DOHH2 (cell line): ENCODE results near the gene PRMT1.
"Not testable (repeated sequence)": the region's sequence is repeated elsewhere in the genome, so short reads cannot be mapped to it uniquely, and the experiment has no call there.

ENCODE experiments used
- H3F3A ChIP-seq: fragments of 200-600 bp; sonication (generic), shearing (Covaris generic); 2 replicates; pipeline ENCODE4 v1.6.0; 2016; ENCODE audit warnings: antibody characterized with exemption, mild to moderate bottlenecking; ENCODE audit not compliant: control insufficient read depth, insufficient read depth
- H3K27ac ChIP-seq: fragments of 200-600 bp; sonication (generic); 2 replicates; pipeline ENCODE4 v1.5.1; 2014; ENCODE audit warnings: low read depth, mild to moderate bottlenecking, low read length, moderate library complexity
- H3K27me3 ChIP-seq: fragments of 200-600 bp; sonication (generic); 2 replicates; pipeline ENCODE4 v1.6.1; 2014; ENCODE audit warnings: mild to moderate bottlenecking, low read length, mixed read lengths; ENCODE audit not compliant: control insufficient read depth
- H3K36me3 ChIP-seq: fragments of 200-600 bp; sonication (generic); 2 replicates; pipeline ENCODE4 v1.6.1; 2014; ENCODE audit warnings: mild to moderate bottlenecking, low read length, moderate library complexity, mixed read lengths; ENCODE audit not compliant: control insufficient read depth
- H3K4me1 ChIP-seq: fragments of 200-600 bp; sonication (generic); 2 replicates; pipeline ENCODE4 v1.6.1; 2014; ENCODE audit warnings: mild to moderate bottlenecking, low read length, mixed read lengths; ENCODE audit not compliant: control insufficient read depth
- H3K4me2 ChIP-seq: fragments of 200-600 bp; sonication (generic); 2 replicates; pipeline ENCODE4 v1.6.0; 2014; ENCODE audit warnings: mild to moderate bottlenecking, low read length, moderate library complexity
- H3K4me3 ChIP-seq: fragments of 200-600 bp; sonication (generic); 2 replicates; pipeline ENCODE4 v1.5.1; 2014; ENCODE audit warnings: mild to moderate bottlenecking, low read length, mixed read lengths
- H3K79me2 ChIP-seq: fragments of 200-600 bp; sonication (generic); 2 replicates; pipeline ENCODE4 v1.6.1; 2014; ENCODE audit warnings: mild to moderate bottlenecking, low read length, mixed read lengths; ENCODE audit not compliant: control insufficient read depth
- H3K9me2 ChIP-seq: fragments of 200-600 bp; sonication (generic); replicated peaks from 2 replicates; pipeline ENCODE4 v1.6.1; 2014; ENCODE audit warnings: mild to moderate bottlenecking, low read length, mixed read lengths; ENCODE audit not compliant: control insufficient read depth
- H3K9me3 ChIP-seq: fragments of 200-600 bp; sonication (generic); 2 replicates; pipeline ENCODE4 v1.6.1; 2014; ENCODE audit warnings: antibody characterized with exemption, low read length, mixed read lengths; ENCODE audit not compliant: control insufficient read depth, insufficient read depth
- H4K20me1 ChIP-seq: fragments of 200-600 bp; sonication (generic); 2 replicates; pipeline ENCODE4 v1.6.0; 2014; ENCODE audit warnings: low read depth, mild to moderate bottlenecking, antibody characterized with exemption, low read length, moderate library complexity; ENCODE audit not compliant: control insufficient read depth, insufficient read depth
- EZH2phosphoT487 ChIP-seq: fragments of 200-600 bp; sonication (generic); IDR thresholded peaks from 2 replicates; pipeline ENCODE4 v1.6.1; 2017; ENCODE audit warnings: borderline replicate concordance, mild to moderate bottlenecking, antibody characterized with exemption, low read length, moderate library complexity, mixed read lengths
- TF ChIP-seq, protein P1 (sequence below): fragments of 200-600 bp; sonication (generic); IDR thresholded peaks from one replicate; pipeline ENCODE4 v1.5.1; 2014; ENCODE audit warnings: antibody characterized with exemption, mild to moderate bottlenecking, low read depth, low read length; ENCODE audit not compliant: poor library complexity, severe bottlenecking

Gene PRMT1

GRCh38 chr19:49716154-49716553, 39.1 kb downstream of the PRMT1 start:
- H3F3A ChIP-seq: no peaks in the 10 kb centered on the region
- H3K36me3 ChIP-seq: no peaks in the 10 kb centered on the region
- no peak overlapping the region for H3K4me2 ChIP-seq
- H3K9me3 ChIP-seq: no peaks in the 10 kb centered on the region
- no peak overlapping the region for H3K27ac ChIP-seq
- H3K4me1 ChIP-seq: peaks cover 11% of the 10 kb centered on the region
- no peak for TF ChIP-seq EZH2phosphoT487
- TF ChIP-seq, protein P1, sequence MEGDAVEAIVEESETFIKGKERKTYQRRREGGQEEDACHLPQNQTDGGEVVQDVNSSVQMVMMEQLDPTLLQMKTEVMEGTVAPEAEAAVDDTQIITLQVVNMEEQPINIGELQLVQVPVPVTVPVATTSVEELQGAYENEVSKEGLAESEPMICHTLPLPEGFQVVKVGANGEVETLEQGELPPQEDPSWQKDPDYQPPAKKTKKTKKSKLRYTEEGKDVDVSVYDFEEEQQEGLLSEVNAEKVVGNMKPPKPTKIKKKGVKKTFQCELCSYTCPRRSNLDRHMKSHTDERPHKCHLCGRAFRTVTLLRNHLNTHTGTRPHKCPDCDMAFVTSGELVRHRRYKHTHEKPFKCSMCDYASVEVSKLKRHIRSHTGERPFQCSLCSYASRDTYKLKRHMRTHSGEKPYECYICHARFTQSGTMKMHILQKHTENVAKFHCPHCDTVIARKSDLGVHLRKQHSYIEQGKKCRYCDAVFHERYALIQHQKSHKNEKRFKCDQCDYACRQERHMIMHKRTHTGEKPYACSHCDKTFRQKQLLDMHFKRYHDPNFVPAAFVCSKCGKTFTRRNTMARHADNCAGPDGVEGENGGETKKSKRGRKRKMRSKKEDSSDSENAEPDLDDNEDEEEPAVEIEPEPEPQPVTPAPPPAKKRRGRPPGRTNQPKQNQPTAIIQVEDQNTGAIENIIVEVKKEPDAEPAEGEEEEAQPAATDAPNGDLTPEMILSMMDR: no peak
- no peaks in the 10 kb centered on the region for H4K20me1 ChIP-seq
- H3K79me2 ChIP-seq: no peaks in the 10 kb centered on the region
- H3K4me3 ChIP-seq: no peak overlapping the region
- no peaks in the 10 kb centered on the region for H3K27me3 ChIP-seq
- no peaks in the 10 kb centered on the region for H3K9me2 ChIP-seq

DNA sequence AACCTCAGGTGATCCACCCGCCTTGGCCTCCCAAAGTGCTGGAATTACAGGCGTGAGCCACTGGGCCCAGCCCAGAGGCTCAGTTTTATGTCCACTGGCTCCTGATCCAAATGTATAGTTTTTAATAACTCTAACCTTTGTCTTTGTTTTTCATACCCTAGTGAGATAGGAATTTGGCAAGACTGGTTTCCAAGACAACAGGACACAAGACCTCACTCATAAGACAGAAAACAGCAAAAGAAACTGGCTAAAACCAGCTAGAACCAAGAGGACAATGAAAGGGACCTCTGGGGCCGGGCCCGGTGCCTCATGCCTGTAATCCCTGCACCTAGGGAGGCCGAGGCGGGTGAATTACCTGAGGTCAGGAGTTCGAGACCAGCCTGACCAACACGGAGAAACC, 41.4 kb downstream of the PRMT1 start:
- H4K20me1 ChIP-seq: no peaks in the 10 kb centered on the region
- no peak overlapping the region for H3K27ac ChIP-seq
- H3K4me1 ChIP-seq: peaks cover 11% of the 10 kb centered on the region
- H3K9me2 ChIP-seq: no peaks in the 10 kb centered on the region
- H3K4me2 ChIP-seq: peak overlapping the region; percentile 68
- H3K9me3 ChIP-seq: peaks cover 5% of the 10 kb centered on the region; the same call in 1 of the 2 replicates
- H3F3A ChIP-seq: no peaks in the 10 kb centered on the region
- no peaks in the 10 kb centered on the region for H3K36me3 ChIP-seq
- no peaks in the 10 kb centered on the region for H3K27me3 ChIP-seq
- no peaks in the 10 kb centered on the region for H3K79me2 ChIP-seq
- TF ChIP-seq, protein P1: no peak
- no peak for TF ChIP-seq EZH2phosphoT487
- H3K4me3 ChIP-seq: no peak overlapping the region; the same call in 1 of the 2 replicates

GRCh38 chr19:49718991-49719390, 41.9 kb downstream of the PRMT1 start:
- Histone ChIP-seq H3K79me2 (no peaks in the 10 kb centered on the region), H3K4me1 (peaks cover 11% of the 10 kb centered on the region), H3K4me2 (no peak overlapping the region), H3K9me2 (no peaks in the 10 kb centered on the region), H3K27me3 (no peaks in the 10 kb centered on the region), H3F3A (no peaks in the 10 kb centered on the region), H3K9me3 (peaks cover 5% of the 10 kb centered on the region; the same call in 1 of the 2 replicates), H3K4me3 (no peak overlapping the region), H3K36me3 (no peaks in the 10 kb centered on the region), H4K20me1 (no peaks in the 10 kb centered on the region), H3K27ac (no peak overlapping the region)
- no peak for TF ChIP-seq EZH2phosphoT487

DNA sequence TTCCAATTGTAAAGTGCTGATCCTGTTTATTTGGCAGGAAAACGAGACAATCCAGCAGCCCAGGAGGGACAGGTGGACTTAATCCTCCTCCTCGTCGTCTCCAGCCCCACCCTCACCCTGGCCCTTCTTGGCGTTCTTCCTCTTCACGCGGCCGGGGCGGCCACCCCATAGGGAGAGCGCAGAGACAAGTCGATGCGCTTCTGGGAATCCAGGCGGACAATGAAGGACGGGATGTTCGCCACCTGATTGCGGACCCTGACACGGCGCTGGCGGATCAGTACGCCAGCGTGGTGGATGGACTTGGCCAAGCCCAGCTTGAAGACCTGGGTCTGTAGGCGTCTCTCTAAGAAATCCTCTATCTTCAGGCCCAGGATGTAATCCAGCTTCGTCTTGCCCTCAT, 42.3 kb downstream of the PRMT1 start:
- H3K9me2 ChIP-seq, H3K4me3 ChIP-seq: not testable (repeated sequence)
- H3K4me1 ChIP-seq: peaks cover 11% of the 10 kb centered on the region

More for the DNA sequence above, 42.3 kb downstream of the PRMT1 start:
- H3K9me3 ChIP-seq, H3K79me2 ChIP-seq, H3K27ac ChIP-seq, H4K20me1 ChIP-seq, H3K36me3 ChIP-seq, H3K27me3 ChIP-seq, H3F3A ChIP-seq, H3K4me2 ChIP-seq: not testable (repeated sequence)
